Fibroblast of pulmonary artery (primary cell): Measurements from ENCODE around the gene RPS14.

ENCODE experiments used
- DNase-seq: peaks from one replicate; pipeline ENCODE4 v3.0.0-alpha.2; 2010; ENCODE audit warnings: low read depth
- H3K4me3 ChIP-seq: replicated peaks from 2 replicates; pipeline ENCODE4 v1.5.1; 2011; ENCODE audit warnings: low read depth, mild to moderate bottlenecking, control low read depth, low read length, moderate library complexity
- CTCF ChIP-seq: IDR thresholded peaks from 2 replicates; pipeline ENCODE4 v1.5.1; 2011; ENCODE audit warnings: mild to moderate bottlenecking, control low read depth, low read length, inconsistent platforms; ENCODE audit errors: missing control alignments

The RPS14 gene

DNA sequence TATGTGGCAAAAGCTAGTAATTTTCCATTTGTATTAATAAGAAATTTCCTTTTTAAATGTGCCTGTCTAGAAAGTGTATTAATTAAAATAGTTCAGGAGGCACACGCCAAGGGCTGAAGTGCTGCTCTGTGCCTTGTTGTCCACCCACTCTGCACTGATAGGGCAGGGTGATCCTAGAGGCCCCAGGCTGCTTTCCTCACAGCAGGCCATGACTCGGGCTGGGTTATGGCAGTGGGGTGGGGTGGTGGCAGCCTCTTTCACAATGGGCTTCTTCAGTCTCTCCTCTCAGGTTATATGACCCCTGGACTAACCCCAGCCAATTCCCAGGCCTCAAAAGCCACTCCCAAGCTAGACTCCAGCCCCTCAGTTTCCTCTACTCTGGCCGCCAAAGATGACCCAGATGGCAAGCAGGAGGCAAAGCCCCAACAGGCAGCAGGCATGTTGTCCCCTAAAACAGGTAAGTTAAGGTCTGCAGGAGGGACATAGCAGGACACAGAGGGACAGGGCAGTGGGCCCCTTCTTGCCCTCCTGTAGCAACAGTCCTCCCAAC lies 56.4 kb downstream of the RPS14 start:
- no peak overlapping the region for H3K4me3 ChIP-seq
- no peak for DNase-seq
- TF ChIP-seq CTCF: no peak

- H3K4me3 ChIP-seq: no peak overlapping the region
- no peak for TF ChIP-seq CTCF
- no peak for DNase-seq
These were observed 56.9 kb downstream of the RPS14 start for GRCh38 chr5:150392680-150393079.
